Neural progenitor cell (in vitro differentiated cells): ENCODE data around the gene TMEM263.

ENCODE experiments used
- CTCF ChIP-seq: fragments of 200-600 bp; sonication (generic); IDR thresholded peaks from 2 replicates; pipeline ENCODE4 v1.5.1; 2017; ENCODE audit warnings: antibody characterized with exemption, mild to moderate bottlenecking
- EZH2 ChIP-seq: fragments of 200-600 bp; sonication (generic); IDR thresholded peaks from 2 replicates; pipeline ENCODE4 v1.6.1; 2017; ENCODE audit warnings: antibody characterized with exemption, mild to moderate bottlenecking, moderate library complexity
- EZH2phosphoT487 ChIP-seq: fragments of 200-600 bp; sonication (generic); IDR thresholded peaks from 2 replicates; pipeline ENCODE4 v1.6.1; 2017; ENCODE audit warnings: antibody characterized with exemption

GRCh38 chr12:106973545-106973944 is 17.8 kb downstream of the TMEM263 start:
- TF ChIP-seq EZH2phosphoT487 (no peak), CTCF (no peak), EZH2 (no peak)
